Panc1 (cell line): ENCODE data around the gene NPL. TPM values are rescaled to one million over a fixed set of nuclear protein-coding genes. Genes with fewer than 3 reads are reported as not detected.

Experiments used
- ATAC-seq: fragments of 200-7000 bp; cut with Tn5 transposase; 2 replicates; pipeline ENCODE4 v1.9.1; 2020; ENCODE audit warnings: mild to moderate bottlenecking, moderate library complexity
- Bru-seq: library from RNA; stranded (reverse); fragments of 400-500 nt; gene quantifications from one replicate; lab custom pipeline; 2021; lab: Mats Ljungman, UMichigan
- BruChase-seq, 2 experiments: library from RNA; stranded (reverse); fragments of 400-500 nt; gene quantifications; one replicate each; lab custom pipeline; 2021; lab: Mats Ljungman, UMichigan
- BruUV-seq: library from RNA; stranded (reverse); fragments of 400-500 nt; replicated peaks from 2 replicates; lab custom pipeline; 2021; lab: Mats Ljungman, UMichigan
- CTCF ChIA-PET: fragments of 300-600 bp; sonication (Branson Sonifier 250); formaldehyde crosslinking; loops from one replicate; lab custom pipeline; 2022; ENCODE audit warnings: antibody characterized with exemption; lab: Charles Lee
- POLR2A ChIA-PET: fragments of 300-600 bp; sonication (Branson Sonifier 250); formaldehyde crosslinking; loops from one replicate; lab custom pipeline; 2022; ENCODE audit warnings: antibody characterized with exemption; lab: Charles Lee
- DNase-seq: peaks from one replicate; pipeline ENCODE4 v3.0.0-alpha.2; 2010; ENCODE audit warnings: low read depth, low spot score
- H3K27ac ChIP-seq: 2 replicates; pipeline ENCODE4 v1.5.1; 2011; ENCODE audit warnings: mild to moderate bottlenecking, low read length, inconsistent platforms
- H3K27me3 ChIP-seq: fragments of 200-500 bp; sonication (Bioruptor generic); 2 replicates; pipeline ENCODE4 v1.6.0; 2014; ENCODE audit warnings: low read length, inconsistent platforms; ENCODE audit not compliant: control insufficient read depth, insufficient read depth
- H3K36me3 ChIP-seq: fragments of 200-500 bp; sonication (Bioruptor generic); 2 replicates; pipeline ENCODE4 v1.5.1; 2014; ENCODE audit warnings: inconsistent platforms, mild to moderate bottlenecking, low read length, moderate library complexity; ENCODE audit not compliant: control insufficient read depth, insufficient read depth
- H3K4me1 ChIP-seq: 2 replicates; pipeline ENCODE4 v1.5.1; 2011; ENCODE audit warnings: inconsistent platforms, mild to moderate bottlenecking, low read length, moderate library complexity; ENCODE audit not compliant: control insufficient read depth, insufficient read depth
- H3K4me3 ChIP-seq, 2 experiments: 2 replicates each; pipeline ENCODE4 v1.5.1; 2011 to 2012; ENCODE audit warnings: low read depth in 2 of 2, low read length in 2 of 2, mild to moderate bottlenecking in 2 of 2, inconsistent platforms in 1 of 2, moderate library complexity in 1 of 2
- H3K9me3 ChIP-seq: fragments of 200-500 bp; sonication (Bioruptor generic); 2 replicates; pipeline ENCODE4 v1.5.1; 2014; ENCODE audit warnings: low read depth, mild to moderate bottlenecking, inconsistent platforms, low read length, moderate library complexity; ENCODE audit not compliant: control insufficient read depth, insufficient read depth
- CTCF ChIP-seq: fragments of 450-650 bp; IDR thresholded peaks from 2 replicates; pipeline ENCODE4 v1.5.1; 2017; ENCODE audit warnings: mild to moderate bottlenecking
- POLR2AphosphoS5 ChIP-seq: IDR thresholded peaks from 2 replicates; pipeline ENCODE4 v1.6.1; 2012; ENCODE audit warnings: mild to moderate bottlenecking, low read depth, low read length, moderate library complexity
- REST ChIP-seq, 2 experiments: IDR thresholded peaks; 2 replicates each; pipeline ENCODE4 v1.6.1; 2011 to 2012; ENCODE audit warnings: low read depth in 2 of 2, control low read depth in 1 of 2, low read length in 1 of 2, mild to moderate bottlenecking in 1 of 2, moderate library complexity in 1 of 2; ENCODE audit not compliant: insufficient read depth in 1 of 2
- SIN3A ChIP-seq: IDR thresholded peaks from 2 replicates; pipeline ENCODE4 v1.6.1; 2012; ENCODE audit warnings: low read depth, mild to moderate bottlenecking, low read length, moderate library complexity, borderline replicate concordance; ENCODE audit not compliant: insufficient read depth
- TCF7L2 ChIP-seq: IDR thresholded peaks from 2 replicates; pipeline ENCODE4 v1.6.1; 2011; ENCODE audit warnings: mild to moderate bottlenecking, low read depth, low read length, inconsistent platforms
- in situ Hi-C: cut with HindIII; loops from 2 replicates; pipeline ENCODE4 v1.10.0; 2016; ENCODE audit warnings: low sequenced_read_pairs, low pct_unique_long_range_greater_than_20kb
- intact Hi-C: fragments of 100-400 bp; cut with micrococcal nuclease; formaldehyde crosslinking; loops from one replicate; pipeline ENCODE4 v1.10.0; 2022; ENCODE audit not compliant: unreplicated experiment
- long read RNA-seq: library from polyadenylated mRNA; unstranded; transcript quantifications from one replicate; pipeline ENCODE4 v2.0.0, GENCODE V29; 2021; ENCODE audit not compliant: unreplicated experiment
- polyA plus RNA-seq: library from polyadenylated mRNA; unstranded; fragments of >200 nt; gene quantifications from one replicate; pipeline ENCODE4 v1.2.1, GENCODE V29; 2012; ENCODE audit warnings: missing spikeins; ENCODE audit not compliant: insufficient read length
- total RNA-seq: library from RNA; stranded (reverse); gene quantifications from one replicate; pipeline ENCODE4 v1.2.1, GENCODE V29; 2021; ENCODE audit not compliant: unreplicated experiment

The NPL gene
- total RNA-seq (0.90 TPM), Bru-seq, nascent RNA (percentile 32 among the genes with signal in this experiment), BruChase-seq, experiment 1, labeled RNA remaining after a 2-hour chase (percentile 33 among the genes with signal in this experiment), BruChase-seq, experiment 2, labeled RNA remaining after a 6-hour chase (percentile 27 among the genes with signal in this experiment)
- 0.99 TPM for polyA plus RNA-seq
- long read RNA-seq, partial matches to known transcripts = 0 of 8 reads
- long read RNA-seq, other reads (novel, unspliced or antisense) = 8 of 8 reads

- intact Hi-C loops = loop anchor here (5.0 kb wide), 1 partner anchor 702 kb away; no protein-coding TSS in a partner anchor
- H3K27me3 ChIP-seq = peaks cover 33% of the 10 kb centered on the region
- ChIA-PET CTCF (no interaction called here), POLR2A (no interaction called here)
- 0 out of 2 replicates have a peak, but pooled peaks cover 3% of the 10 kb centered on the region for H3K4me1 ChIP-seq
- TF ChIP-seq POLR2AphosphoS5 (no peak), REST (IDR thresholded peaks at IDR 0.05; ENCODE audit: insufficient read depth in 1 of 2, low read depth in 2 of 2, low read length in 1 of 2) (no peak), TCF7L2 (0 out of 2 replicates have a peak, but pooled peaks have one; percentile 25), CTCF (no peak), SIN3A (no peak)
- in situ Hi-C loops = no loop called here
- H3K4me3 ChIP-seq = peak within 1 kb of the TSS; percentile 50 to 62
- no peaks in the 10 kb centered on the region for H3K36me3 ChIP-seq
- BruUV-seq = no TSS peak
- H3K9me3 ChIP-seq = no peaks in the 10 kb centered on the region
- peak; percentile 97 for ATAC-seq
- no peak for DNase-seq
- H3K27ac ChIP-seq = no peak within 1 kb of the TSS
These were observed at the start of gene NPL for GRCh38 chr1:182789138-182790076. Gene NPL, plus strand, starts transcription at chr1:182789773. Its CDS starts 4,599 bp downstream, at chr1:182794372.

- no peaks in the 10 kb centered on the region for H3K27me3 ChIP-seq
- POLR2A ChIA-PET = no interaction called here
- no peak for ATAC-seq
These were observed 49.5 kb upstream of the NPL start for GRCh38 chr1:182740120-182740519.

More at GRCh38 chr1:182740120-182740519, 49.5 kb upstream of the NPL start:
- in situ Hi-C loops = no loop called here
- CTCF ChIA-PET = no interaction called here
- TF ChIP-seq POLR2AphosphoS5 = no peak
- TF ChIP-seq CTCF = no peak
- TF ChIP-seq TCF7L2 = no peak
- TF ChIP-seq REST (IDR thresholded peaks at IDR 0.05; ENCODE audit: insufficient read depth in 1 of 2, low read depth in 2 of 2, low read length in 1 of 2) = no peak
- no peak for TF ChIP-seq SIN3A
- intact Hi-C loops = no loop called here
- Histone ChIP-seq H3K9me3 (no peaks in the 10 kb centered on the region), H3K4me1 (no peaks in the 10 kb centered on the region), H3K36me3 (no peaks in the 10 kb centered on the region), H3K4me3 (no peak overlapping the region), H3K27ac (no peak overlapping the region)
- BruUV-seq = no TSS peak
- no peak for DNase-seq
